ENCODE data around the gene SLC26A8. TPM values are rescaled to one million over a fixed set of nuclear protein-coding genes. Genes with fewer than 3 reads are reported as not detected.
A peak's percentile ranks its signal among the peaks of the same experiment; 100 is the strongest.
"Not testable (repeated sequence)": the region's sequence is repeated elsewhere in the genome, so short reads cannot be mapped to it uniquely, and the experiment has no call there.

SLC26A8 gene
- total and polyA plus RNA-seq, 8 donors, result 0.12 to 0.58 (median 0.15) TPM; not detected in 4

- Histone ChIP-seq H3K36me3 (peaks cover 0 to under 1% (median 0%) of the 10 kb centered on the region in 4 donors), H3K4me1 (peaks cover 5 to 43% (median 27%) of the 10 kb centered on the region in 4 donors), H3K27me3 (no peaks in the 10 kb centered on the region), H3K27ac (no peak overlapping the region), H3K9me3 (no peaks in the 10 kb centered on the region), H3K4me3 (peak overlapping the region in 1 of 4 donors; percentile 83)
- DNase-seq, result no peak
- TF ChIP-seq CTCF (IDR thresholded peaks at IDR 0.05) (no peak), POLR2AphosphoS5 (IDR thresholded peaks at IDR 0.05) (no peak), EP300 (IDR thresholded peaks at IDR 0.05) (no peak), POLR2A (IDR thresholded peaks at IDR 0.05) (no peak)
- WGBS, 5 donors, result 41 to 66% (median 62%) methylated on average over 5 of the region's 5 CpGs
- intact Hi-C loops (cut with DNase I; ENCODE audit: low total_unique reads), result no loop called here
These were observed 102.3 kb downstream of the SLC26A8 start for GRCh38 chr6:35922139-35922554.

- 0 to 2% (median 1%) methylated on average over 19 to 69 of the region's 69 CpGs for WGBS, 5 donors
- intact Hi-C loops (cut with DNase I; ENCODE audit: low total_unique reads), result no loop called here
- peak; percentile 93 to 97 for DNase-seq
- peaks cover 0 to 7% (median 0%) of the 10 kb centered on the region in 4 donors for H3K36me3 ChIP-seq
- H3K4me3 ChIP-seq, result peak within 1 kb of the TSS; percentile 83 to 90 (median 83)
- TF ChIP-seq POLR2AphosphoS5 (IDR thresholded peaks at IDR 0.05) (peak; percentile 20 to 84 (median 82)), EP300 (IDR thresholded peaks at IDR 0.05) (no peak)
- peaks cover 5 to 49% (median 29%) of the 10 kb centered on the region in 4 donors for H3K4me1 ChIP-seq
- H3K27ac ChIP-seq, result peak within 1 kb of the TSS; percentile 84 to 94 (median 89)
- no peaks in the 10 kb centered on the region for H3K27me3 ChIP-seq
- no peaks in the 10 kb centered on the region for H3K9me3 ChIP-seq
These were observed 103.4 kb downstream of the SLC26A8 start, which contains the start of gene SRPK1 for GRCh38 chr6:35920793-35921732. TSS of gene SRPK1 (minus strand) at chr6:35921098. CDS start at chr6:35921056, 42 bp downstream.

GRCh38 chr6:35919827-35920751 lies 104.4 kb downstream of the SLC26A8 start:
- H3K27me3 ChIP-seq, result no peaks in the 10 kb centered on the region
- no peaks in the 10 kb centered on the region for H3K9me3 ChIP-seq
- DNase-seq, result peak; percentile 56 to 83
- intact Hi-C loops (cut with DNase I; ENCODE audit: low total_unique reads), result no loop called here
- 1 to 2% (median 1%) methylated on average over 28 to 50 of the region's 50 CpGs for WGBS, 5 donors
- no peak for TF ChIP-seq POLR2A (IDR thresholded peaks at IDR 0.05)
- peak in 2 of 3 donors; percentile 13 to 69 for TF ChIP-seq POLR2AphosphoS5 (IDR thresholded peaks at IDR 0.05)
- peaks cover 5 to 49% (median 29%) of the 10 kb centered on the region in 4 donors for H3K4me1 ChIP-seq
- peak overlapping the region; percentile 84 to 94 (median 89) for H3K27ac ChIP-seq
- peaks cover 0 to 14% (median 6%) of the 10 kb centered on the region in 4 donors for H3K36me3 ChIP-seq
- peak overlapping the region; percentile 83 to 90 (median 83) for H3K4me3 ChIP-seq

GRCh38 chr6:35919085-35919826 lies 105.2 kb downstream of the SLC26A8 start:
- H3K4me1 ChIP-seq, result peaks cover 5 to 49% (median 29%) of the 10 kb centered on the region in 4 donors
- peak overlapping the region; percentile 83 to 90 (median 83) for H3K4me3 ChIP-seq
- no peaks in the 10 kb centered on the region for H3K9me3 ChIP-seq
- peak in 1 of 2 donors; percentile 32 for DNase-seq
- no peaks in the 10 kb centered on the region for H3K27me3 ChIP-seq
- peaks cover 0 to 20% (median 15%) of the 10 kb centered on the region in 4 donors for H3K36me3 ChIP-seq
- intact Hi-C loops (cut with DNase I; ENCODE audit: low total_unique reads), result no loop called here
- peak overlapping the region; percentile 84 to 94 (median 89) for H3K27ac ChIP-seq
- WGBS, 5 donors, result 13 to 29% (median 16%) methylated on average over 9 of the region's 9 CpGs
- TF ChIP-seq POLR2A (IDR thresholded peaks at IDR 0.05) (no peak), CTCF (IDR thresholded peaks at IDR 0.05) (no peak), POLR2AphosphoS5 (IDR thresholded peaks at IDR 0.05) (no peak), EP300 (IDR thresholded peaks at IDR 0.05) (no peak)

GRCh38 chr6:35916893-35917292 lies 107.5 kb downstream of the SLC26A8 start:
- H3K27me3 ChIP-seq; intact Hi-C loops (cut with DNase I; ENCODE audit: low total_unique reads); DNase-seq; H3K4me3 ChIP-seq; H3K9me3 ChIP-seq; H3K27ac ChIP-seq: not testable (repeated sequence)
- peaks cover 0 to 33% (median 31%) of the 10 kb centered on the region in 4 donors for H3K36me3 ChIP-seq
- H3K4me1 ChIP-seq, result peaks cover 5 to 45% (median 27%) of the 10 kb centered on the region in 4 donors
- 85 to 93% (median 89%) methylated on average over 6 of the region's 6 CpGs for WGBS, 5 donors

All from stomach (tissue), 9 donors.